H1 (cell line): ENCODE data around the gene ADAMTS3. TPM values are rescaled to one million over a fixed set of nuclear protein-coding genes. Genes with fewer than 3 reads are reported as not detected.

Experiments
- CTCF ChIA-PET: fragments of 300-600 bp; sonication (Branson Sonifier 250); formaldehyde crosslinking; loops from one replicate; lab custom pipeline; 2021; ENCODE audit not compliant: partially characterized antibody; lab: Charles Lee
- POLR2A ChIA-PET: fragments of 300-600 bp; sonication (Branson Sonifier 250); formaldehyde crosslinking; loops from one replicate; lab custom pipeline; 2021; ENCODE audit warnings: inconsistent platforms; ENCODE audit not compliant: partially characterized antibody; lab: Charles Lee
- DNase-seq, 2 experiments: peaks; one replicate each; pipeline versions ENCODE4 v3.0.0 to v3.0.0-alpha.2; 2010 to 2022; ENCODE audit warnings: low spot score in 2 of 2, low read depth in 1 of 2, mixed read lengths in 1 of 2
- FAIRE-seq: peaks from 2 replicates; lab custom pipeline; 2011; peaks lifted over from hg19 to GRCh38; lab: Jason Lieb, UNC
- H2AFZ ChIP-seq: 2 replicates; pipeline ENCODE4 v1.8.1; 2012; ENCODE audit warnings: low read length, inconsistent platforms
- H2AK5ac ChIP-seq: 2 replicates; pipeline ENCODE4 v1.6.1; 2013; ENCODE audit warnings: low read depth, low read length
- H2BK120ac ChIP-seq: replicated peaks from 2 replicates; pipeline ENCODE3; 2013; ENCODE audit warnings: low read depth, low read length, inconsistent platforms
- H2BK12ac ChIP-seq: 2 replicates; pipeline ENCODE4 v1.6.1; 2013; ENCODE audit warnings: low read depth, low read length
- H2BK15ac ChIP-seq: 2 replicates; pipeline ENCODE4 v1.6.1; 2013; ENCODE audit warnings: low read length
- H2BK20ac ChIP-seq: 2 replicates; pipeline ENCODE4 v1.6.1; 2013; ENCODE audit warnings: low read length
- H2BK5ac ChIP-seq: 2 replicates; pipeline ENCODE4 v1.6.1; 2013; ENCODE audit warnings: low read depth, low read length
- H3K14ac ChIP-seq: 2 replicates; pipeline ENCODE4 v1.6.1; 2013; ENCODE audit warnings: inconsistent platforms; ENCODE audit not compliant: insufficient read length
- H3K18ac ChIP-seq: 2 replicates; pipeline ENCODE4 v1.6.1; 2013; ENCODE audit warnings: low read length; ENCODE audit errors: extremely low read depth
- H3K23ac ChIP-seq: 2 replicates; pipeline ENCODE4 v1.6.1; 2013; ENCODE audit warnings: inconsistent platforms; ENCODE audit not compliant: insufficient read length
- H3K23me2 ChIP-seq: 2 replicates; pipeline ENCODE4 v1.6.1; 2013; ENCODE audit warnings: low read depth, low read length
- H3K27ac ChIP-seq: 2 replicates; pipeline ENCODE4 v1.6.1; 2011; ENCODE audit warnings: low read depth, low read length, inconsistent platforms
- H3K27me3 ChIP-seq, 4 experiments: replicated peaks in 1 of 4; 1 replicate in 1 of 4; 2 replicates in 3 of 4; pipeline versions ENCODE4 v1.6.1 to v1.8.1; 2011 to 2013; ENCODE audit warnings: low read length in 3 of 4, mild to moderate bottlenecking in 3 of 4, inconsistent platforms in 2 of 4, mixed read lengths in 2 of 4, moderate library complexity in 1 of 4; ENCODE audit not compliant: control insufficient read depth in 3 of 4, insufficient read depth in 3 of 4; ENCODE audit errors: extremely low read depth in 1 of 4
- H3K36me3 ChIP-seq, 4 experiments: 2 replicates each; pipeline versions ENCODE4 v1.6.1 to v1.8.1; 2011 to 2013; ENCODE audit warnings: mild to moderate bottlenecking in 4 of 4, low read length in 3 of 4, moderate library complexity in 2 of 4, control low read depth in 1 of 4, inconsistent platforms in 1 of 4; ENCODE audit not compliant: insufficient read depth in 4 of 4, control insufficient read depth in 2 of 4
- H3K4ac ChIP-seq: replicated peaks from 2 replicates; pipeline ENCODE3; 2013; ENCODE audit warnings: low read length, low read depth, mixed read lengths, inconsistent platforms; ENCODE audit not compliant: insufficient read length
- H3K4me1 ChIP-seq, 4 experiments: replicated peaks in 1 of 4; 1 replicate in 1 of 4; 2 replicates in 3 of 4; pipeline versions ENCODE4 v1.6.1 to v1.8.1; 2011 to 2013; ENCODE audit warnings: low read length in 3 of 4, inconsistent platforms in 2 of 4, mixed read lengths in 1 of 4; ENCODE audit not compliant: insufficient read depth in 4 of 4, control insufficient read depth in 3 of 4
- H3K4me2 ChIP-seq, 2 experiments: 2 replicates each; pipeline versions ENCODE4 v1.6.1 to v1.8.1; 2011 to 2013; ENCODE audit warnings: low read depth in 2 of 2, low read length in 2 of 2, control low read depth in 1 of 2, inconsistent platforms in 1 of 2, mild to moderate bottlenecking in 1 of 2; ENCODE audit not compliant: insufficient read depth in 1 of 2
- H3K4me3 ChIP-seq, 4 experiments: fragments of 200-600, 300-600 bp in 1 of 4; sonication (generic), shearing (Covaris generic), sonication (Bioruptor Twin) in 1 of 4; 2 replicates each; pipeline versions ENCODE4 v1.5.1 to v1.8.1; 2011 to 2016; ENCODE audit warnings: low read length in 4 of 4, low read depth in 3 of 4, control low read depth in 2 of 4, inconsistent platforms in 2 of 4, mild to moderate bottlenecking in 2 of 4, mixed read lengths in 1 of 4, moderate library complexity in 1 of 4; ENCODE audit not compliant: insufficient read depth in 2 of 4; ENCODE audit errors: extremely low read depth in 1 of 4
- H3K56ac ChIP-seq: replicated peaks from 2 replicates; pipeline ENCODE3; 2013; ENCODE audit warnings: low read depth, mild to moderate bottlenecking, mixed read lengths, low read length, inconsistent platforms; ENCODE audit not compliant: insufficient read length
- H3K79me1 ChIP-seq: 2 replicates; pipeline ENCODE4 v1.6.1; 2013; ENCODE audit warnings: low read depth, low read length, control low read depth
- H3K79me2 ChIP-seq, 2 experiments: 2 replicates each; pipeline versions ENCODE4 v1.6.1 to v1.8.1; 2012 to 2013; ENCODE audit warnings: low read length in 2 of 2, mild to moderate bottlenecking in 2 of 2, inconsistent platforms in 1 of 2; ENCODE audit not compliant: insufficient read depth in 2 of 2, control insufficient read depth in 1 of 2
- H3K9ac ChIP-seq, 4 experiments: replicated peaks in 1 of 4; 1 replicate in 1 of 4; 2 replicates in 3 of 4; pipeline versions ENCODE4 v1.6.1 to v1.8.1; 2011 to 2013; ENCODE audit warnings: low read depth in 3 of 4, low read length in 3 of 4, control low read depth in 2 of 4, mild to moderate bottlenecking in 2 of 4, moderate library complexity in 2 of 4, inconsistent platforms in 1 of 4; ENCODE audit errors: extremely low read depth in 1 of 4
- H3K9me3 ChIP-seq, 2 experiments: 2 replicates each; pipeline versions ENCODE4 v1.6.1 to v1.8.1; 2012 to 2013; ENCODE audit warnings: mild to moderate bottlenecking in 2 of 2, moderate library complexity in 2 of 2, control low read depth in 1 of 2, inconsistent platforms in 1 of 2, low read depth in 1 of 2, low read length in 1 of 2, mixed read lengths in 1 of 2; ENCODE audit not compliant: insufficient read depth in 2 of 2
- H4K20me1 ChIP-seq, 2 experiments: replicated peaks in 1 of 2; 2 replicates each; pipeline versions ENCODE3 to v1.8.1; 2011 to 2013; ENCODE audit warnings: inconsistent platforms in 2 of 2, low read length in 2 of 2, mild to moderate bottlenecking in 1 of 2; ENCODE audit not compliant: insufficient read depth in 2 of 2, control insufficient read depth in 1 of 2
- H4K5ac ChIP-seq: 2 replicates; pipeline ENCODE4 v1.6.1; 2013; ENCODE audit warnings: low read length, low read depth, mixed read lengths, inconsistent platforms; ENCODE audit not compliant: insufficient read length
- H4K8ac ChIP-seq: 2 replicates; pipeline ENCODE4 v1.8.0; 2013; ENCODE audit warnings: mild to moderate bottlenecking, moderate library complexity, low read length, inconsistent platforms; ENCODE audit not compliant: insufficient read depth; ENCODE audit errors: extremely low read depth
- H4K91ac ChIP-seq: replicated peaks from 2 replicates; pipeline ENCODE3; 2013; ENCODE audit warnings: low read length, mixed read lengths, inconsistent platforms; ENCODE audit not compliant: insufficient read length
- KDM4A ChIP-seq: IDR thresholded peaks from one replicate; pipeline ENCODE4 v1.7.1; 2012; ENCODE audit warnings: low read depth, mild to moderate bottlenecking, moderate library complexity, low read length, inconsistent platforms; ENCODE audit not compliant: severe bottlenecking
- NRF1 ChIP-seq: IDR thresholded peaks from 2 replicates; pipeline ENCODE4 v1.6.1; 2011; ENCODE audit warnings: mild to moderate bottlenecking, low read depth, low read length, improper control_type of control experiment
- PHF8 ChIP-seq: fragments of 200-600 bp; sonication (generic); conservative IDR thresholded peaks from 2 replicates; pipeline ENCODE4 v1.7.1; 2012; ENCODE audit warnings: low read depth, mild to moderate bottlenecking, inconsistent platforms, low read length, moderate library complexity
- TAF1 ChIP-seq: IDR thresholded peaks from 2 replicates; pipeline ENCODE4 v1.6.1; 2011; ENCODE audit warnings: mild to moderate bottlenecking, low read depth, low read length
- TBP ChIP-seq: IDR thresholded peaks from 2 replicates; pipeline ENCODE4 v1.6.1; 2011; ENCODE audit warnings: low read depth, low read length, improper control_type of control experiment
- TEAD4 ChIP-seq: IDR thresholded peaks from 2 replicates; pipeline ENCODE4 v1.6.1; 2012; ENCODE audit warnings: low read depth, low read length, inconsistent platforms, mixed read lengths
- WGBS, 2 experiments: shearing (Covaris generic) in 1 of 2; methylation state at CpG; one replicate each; pipeline versions ENCODE4 v1.1.6 to v1.1.7; 2013 to 2015; ENCODE audit warnings: low lambda C conversion rate in 2 of 2, mixed read lengths in 2 of 2, inconsistent platforms in 1 of 2, low coverage in 1 of 2, missing lambda C conversion rate in 1 of 2; ENCODE audit not compliant: insufficient replicate concordance in 2 of 2, insufficient coverage in 1 of 2, insufficient read length in 1 of 2; ENCODE audit errors: extremely low coverage in 1 of 2, missing lambda C conversion rate in 1 of 2; 5-methylcytosine and 5-hydroxymethylcytosine counted together
- polyA plus RNA-seq, 7 experiments: library from polyadenylated mRNA; depleted of rRNA in 3 of 7; stranded (reverse) in 5 of 7; unstranded in 2 of 7; fragments of >200 nt in 5 of 7; fragments of 200-250 nt in 2 of 7; gene quantifications; 1 replicate in 5 of 7; 2 replicates in 1 of 7; 4 replicates in 1 of 7; pipeline versions ENCODE4 v1.2.1 to v1.2.3, GENCODE V29; 2011 to 2013; ENCODE audit warnings: missing spikeins in 2 of 7, mixed read lengths in 2 of 7
- total RNA-seq: library from RNA; stranded (reverse); fragmentation: NEBNext Ultra II Directional; extraction: Animal tissue kit (Norgen Biotek cat#: 25700); gene quantifications from 2 replicates; pipeline ENCODE4 v1.2.1, GENCODE V29; 2021

The ADAMTS3 gene
- total and polyA plus RNA-seq, 2 of the 8 experiments (the other 6 are each of a cell fraction or from before 2014, with no cell fraction given): 1.3 to 3.4 TPM

GRCh38 chr4:72311291-72311690 is 257.7 kb downstream of the ADAMTS3 start:
- TF ChIP-seq KDM4A: no peak
- no peak for TF ChIP-seq TAF1
- no peak for TF ChIP-seq NRF1
- no peak for TF ChIP-seq PHF8
- no peak for TF ChIP-seq TEAD4
- TF ChIP-seq TBP: no peak

More at GRCh38 chr4:72311291-72311690, 257.7 kb downstream of the ADAMTS3 start:
- Histone ChIP-seq H3K27me3 (no peaks in the 10 kb centered on the region), H4K5ac (no peak overlapping the region), H3K79me1 (no peaks in the 10 kb centered on the region), H2AK5ac (no peak overlapping the region), H4K20me1 (no peaks in the 10 kb centered on the region), H3K27ac (no peak overlapping the region), H3K4me3 (no peak overlapping the region), H3K4ac (no peak overlapping the region), H2BK20ac (no peak overlapping the region), H2BK120ac (no peak overlapping the region), H3K4me1 (peaks cover 0 to 7% (median 0%) of the 10 kb centered on the region in 4 experiments; a peak in 1 of 7 replicates), H3K23me2 (no peaks in the 10 kb centered on the region), H2BK12ac (no peak overlapping the region), H3K56ac (no peak overlapping the region), H3K9me3 (no peaks in the 10 kb centered on the region), H3K23ac (no peak overlapping the region), H3K4me2 (no peak overlapping the region), H3K9ac (no peak overlapping the region), H2BK15ac (no peak overlapping the region), H4K8ac (no peak overlapping the region), H4K91ac (no peak overlapping the region), H3K79me2 (no peaks in the 10 kb centered on the region), H3K36me3 (no peaks in the 10 kb centered on the region), H3K18ac (no peak overlapping the region), H3K14ac (no peak overlapping the region), H2BK5ac (no peak overlapping the region), H2AFZ (no peak overlapping the region)
- DNase-seq (no peak), FAIRE-seq (no peak)
- ChIA-PET POLR2A (no interaction called here), CTCF (interaction anchor here (2.1 to 2.8 kb wide), 2 partner anchors 15 to 539 kb away, joined by 4 to 17 read pairs; no protein-coding TSS in a partner anchor)
- 98% methylated on average over 3 of the region's 3 CpGs; no CpG with 5 or more reads in 1 of the 2 experiments for WGBS, 2 experiments
